Right lobe of liver (tissue), 4 donors: ENCODE measurements around the gene ELN.

ENCODE experiments used
- CTCF ChIP-seq, 4 donors: fragments of 200-600 bp in 3 of 4; fragments of 450-650 bp in 1 of 4; IDR thresholded peaks; one replicate each; pipeline versions ENCODE4 v1.5.1 to v1.8.0; 2016 to 2022; ENCODE audit warnings: antibody characterized with exemption in 4 of 4, mild to moderate bottlenecking in 2 of 4
- POLR2A ChIP-seq: fragments of 450-650 bp; IDR thresholded peaks from one replicate; pipeline ENCODE4 v1.6.1; 2017; ENCODE audit warnings: antibody characterized with exemption, mild to moderate bottlenecking
- donor health status: DM: no; HTN: no; CAD: no.
- donor health status: DM: no; HTN: no; CAD: no.
- donor health status: DM: no; HTN: yes; CAD: no.

GRCh38 chr7:74101061-74101681 is 73.2 kb downstream of the ELN start:
- TF ChIP-seq CTCF (IDR thresholded peaks at IDR 0.05): no peak
- no peak for TF ChIP-seq POLR2A
